ENCODE data around the gene FBXO8.

- TF ChIP-seq, protein P1, sequence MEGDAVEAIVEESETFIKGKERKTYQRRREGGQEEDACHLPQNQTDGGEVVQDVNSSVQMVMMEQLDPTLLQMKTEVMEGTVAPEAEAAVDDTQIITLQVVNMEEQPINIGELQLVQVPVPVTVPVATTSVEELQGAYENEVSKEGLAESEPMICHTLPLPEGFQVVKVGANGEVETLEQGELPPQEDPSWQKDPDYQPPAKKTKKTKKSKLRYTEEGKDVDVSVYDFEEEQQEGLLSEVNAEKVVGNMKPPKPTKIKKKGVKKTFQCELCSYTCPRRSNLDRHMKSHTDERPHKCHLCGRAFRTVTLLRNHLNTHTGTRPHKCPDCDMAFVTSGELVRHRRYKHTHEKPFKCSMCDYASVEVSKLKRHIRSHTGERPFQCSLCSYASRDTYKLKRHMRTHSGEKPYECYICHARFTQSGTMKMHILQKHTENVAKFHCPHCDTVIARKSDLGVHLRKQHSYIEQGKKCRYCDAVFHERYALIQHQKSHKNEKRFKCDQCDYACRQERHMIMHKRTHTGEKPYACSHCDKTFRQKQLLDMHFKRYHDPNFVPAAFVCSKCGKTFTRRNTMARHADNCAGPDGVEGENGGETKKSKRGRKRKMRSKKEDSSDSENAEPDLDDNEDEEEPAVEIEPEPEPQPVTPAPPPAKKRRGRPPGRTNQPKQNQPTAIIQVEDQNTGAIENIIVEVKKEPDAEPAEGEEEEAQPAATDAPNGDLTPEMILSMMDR (IDR thresholded peaks at IDR 0.05) = no peak
- TF ChIP-seq SMC3 (IDR thresholded peaks at IDR 0.05) (no peak), FOSL2 (IDR thresholded peaks at IDR 0.05) (no peak), FOSL2 (CRISPR knock-in tag; IDR thresholded peaks at IDR 0.05) (no peak), POLR2A (IDR thresholded peaks at IDR 0.05; ENCODE audit: low read length) (no peak), ESRRA (IDR thresholded peaks at IDR 0.05; ENCODE audit: borderline replicate concordance, low read length) (no peak), CBX2 (IDR thresholded peaks at IDR 0.05; ENCODE audit: borderline replicate concordance, low read depth) (no peak), RCOR1 (IDR thresholded peaks at IDR 0.05; ENCODE audit: low read depth, low read length) (no peak), SREBF2 (IDR thresholded peaks at IDR 0.05) (no peak), CHD2 (IDR thresholded peaks at IDR 0.05; ENCODE audit: low read length, partially characterized antibody) (no peak), RFX5 (IDR thresholded peaks at IDR 0.05) (no peak), HDAC2 (IDR thresholded peaks at IDR 0.05) (no peak)
- TF ChIP-seq, protein P2, sequence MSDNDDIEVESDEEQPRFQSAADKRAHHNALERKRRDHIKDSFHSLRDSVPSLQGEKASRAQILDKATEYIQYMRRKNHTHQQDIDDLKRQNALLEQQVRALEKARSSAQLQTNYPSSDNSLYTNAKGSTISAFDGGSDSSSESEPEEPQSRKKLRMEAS (IDR thresholded peaks at IDR 0.05) = no peak
Measured at GRCh38 chr4:174201871-174202270, 81.6 kb downstream of the FBXO8 start.
